OCI-LY7 (cell line): Measurements from ENCODE around the gene MEGF8.

ENCODE experiments used
- EZH2phosphoT487 ChIP-seq: fragments of 200-600 bp; sonication (generic); IDR thresholded peaks from 2 replicates; pipeline ENCODE4 v1.6.1; 2018; ENCODE audit warnings: low read depth, borderline replicate concordance, mild to moderate bottlenecking, mixed run types, antibody characterized with exemption, low read length, moderate library complexity, mixed read lengths
- TF ChIP-seq, protein P1 (sequence below): fragments of 200-600 bp; sonication (generic); conservative IDR thresholded peaks from 2 replicates; pipeline ENCODE4 v1.5.1; 2014; ENCODE audit warnings: mild to moderate bottlenecking, antibody characterized with exemption, low read length, moderate library complexity, mixed read lengths

DNA sequence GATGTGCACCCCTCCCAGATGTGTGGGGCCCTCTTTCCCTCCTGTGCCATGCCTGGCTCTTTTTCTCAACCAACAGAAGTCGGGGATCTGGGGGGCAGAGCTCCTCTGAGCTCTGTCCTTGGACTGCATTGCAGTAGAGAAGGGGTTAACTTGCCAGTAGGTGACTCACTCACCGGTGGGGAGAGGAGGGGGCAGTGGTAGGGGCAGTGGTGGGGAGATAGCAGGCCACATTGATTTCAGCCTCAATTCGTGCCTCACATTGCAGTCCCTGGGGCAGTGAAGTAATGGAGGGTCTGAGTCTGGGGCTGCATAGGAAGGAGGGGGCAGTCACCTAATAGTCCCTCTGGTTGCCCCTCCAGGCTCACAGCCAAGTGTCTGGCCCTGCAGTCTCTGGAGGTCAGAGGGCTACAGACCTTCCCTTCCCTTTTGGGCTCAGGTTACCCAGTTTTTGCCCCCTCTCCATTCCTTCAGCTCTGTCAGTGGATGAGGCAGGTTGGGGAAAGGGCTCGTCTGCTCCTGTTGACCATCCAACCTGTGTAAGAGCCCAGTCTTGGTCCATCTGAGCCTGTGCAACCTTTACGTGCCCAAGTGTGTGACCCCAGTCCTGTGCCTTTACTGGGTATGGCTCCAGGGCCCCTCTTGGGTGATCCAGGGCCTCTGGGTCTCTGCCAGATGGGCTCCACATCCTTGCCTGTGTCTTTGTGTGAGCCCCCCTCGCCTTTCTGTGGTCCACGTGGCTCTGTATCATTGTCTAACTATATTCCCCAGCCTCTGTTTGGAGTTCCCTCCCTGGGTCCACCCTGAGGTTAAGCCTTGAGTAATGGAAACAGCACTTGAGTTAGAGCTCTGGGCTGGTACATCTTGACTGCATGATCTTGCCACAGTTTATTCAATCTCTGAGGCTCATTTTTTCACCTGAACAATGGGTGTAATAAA lies 43.3 kb upstream of the MEGF8 start:
- TF ChIP-seq, protein P1, sequence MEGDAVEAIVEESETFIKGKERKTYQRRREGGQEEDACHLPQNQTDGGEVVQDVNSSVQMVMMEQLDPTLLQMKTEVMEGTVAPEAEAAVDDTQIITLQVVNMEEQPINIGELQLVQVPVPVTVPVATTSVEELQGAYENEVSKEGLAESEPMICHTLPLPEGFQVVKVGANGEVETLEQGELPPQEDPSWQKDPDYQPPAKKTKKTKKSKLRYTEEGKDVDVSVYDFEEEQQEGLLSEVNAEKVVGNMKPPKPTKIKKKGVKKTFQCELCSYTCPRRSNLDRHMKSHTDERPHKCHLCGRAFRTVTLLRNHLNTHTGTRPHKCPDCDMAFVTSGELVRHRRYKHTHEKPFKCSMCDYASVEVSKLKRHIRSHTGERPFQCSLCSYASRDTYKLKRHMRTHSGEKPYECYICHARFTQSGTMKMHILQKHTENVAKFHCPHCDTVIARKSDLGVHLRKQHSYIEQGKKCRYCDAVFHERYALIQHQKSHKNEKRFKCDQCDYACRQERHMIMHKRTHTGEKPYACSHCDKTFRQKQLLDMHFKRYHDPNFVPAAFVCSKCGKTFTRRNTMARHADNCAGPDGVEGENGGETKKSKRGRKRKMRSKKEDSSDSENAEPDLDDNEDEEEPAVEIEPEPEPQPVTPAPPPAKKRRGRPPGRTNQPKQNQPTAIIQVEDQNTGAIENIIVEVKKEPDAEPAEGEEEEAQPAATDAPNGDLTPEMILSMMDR: no peak
- TF ChIP-seq EZH2phosphoT487: no peak
